Measurements from ENCODE around the gene NRP1. TPM values are rescaled to one million over a fixed set of nuclear protein-coding genes. Genes with fewer than 3 reads are reported as not detected.

The NRP1 gene
- total RNA-seq, 1 experiment from 2014 or later, result 2.1 TPM

DNA sequence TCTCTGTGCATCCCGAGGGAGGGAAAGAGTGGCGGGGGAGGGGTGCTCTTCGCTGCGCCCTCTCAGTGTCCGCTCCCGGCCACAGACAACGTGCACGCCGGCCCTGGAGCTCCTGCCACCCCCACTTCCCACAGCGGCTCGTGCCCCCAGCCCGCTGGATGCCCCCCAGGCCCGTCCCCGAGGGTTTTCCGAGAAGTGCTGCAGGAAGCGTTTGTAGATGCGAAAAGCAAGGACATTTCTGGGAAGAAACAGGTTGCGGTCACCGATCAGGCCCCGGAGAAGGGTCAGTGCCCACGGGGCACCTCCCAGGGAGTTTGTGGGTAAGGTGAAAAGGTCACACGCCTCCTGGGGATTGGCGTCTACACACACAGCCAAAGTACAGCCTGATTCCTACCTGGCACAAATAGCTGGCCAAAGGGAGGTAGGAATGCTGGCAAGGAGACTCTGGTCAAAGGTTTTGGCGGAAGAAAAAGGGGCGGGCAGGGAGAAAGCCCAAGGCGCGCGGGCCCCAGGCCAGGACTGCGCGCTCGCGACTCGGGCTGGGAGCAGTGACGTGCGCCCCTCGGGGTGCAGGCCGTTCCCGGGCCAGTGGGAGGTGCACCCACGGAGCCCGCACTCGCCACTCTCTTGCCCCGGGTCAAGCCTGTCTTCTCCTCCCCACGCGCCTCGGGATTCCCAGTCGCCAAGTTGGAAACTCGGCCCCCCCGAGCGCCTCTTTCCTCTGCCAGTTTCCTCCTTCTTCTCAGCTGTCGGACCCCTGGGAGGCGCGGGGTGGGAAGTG lies 1.5 kb upstream of the NRP1 start:
- H3K27me3 ChIP-seq (ENCODE audit: control insufficient read depth, insufficient read depth, low read length), result peaks cover 59% of the 10 kb centered on the region

DNA sequence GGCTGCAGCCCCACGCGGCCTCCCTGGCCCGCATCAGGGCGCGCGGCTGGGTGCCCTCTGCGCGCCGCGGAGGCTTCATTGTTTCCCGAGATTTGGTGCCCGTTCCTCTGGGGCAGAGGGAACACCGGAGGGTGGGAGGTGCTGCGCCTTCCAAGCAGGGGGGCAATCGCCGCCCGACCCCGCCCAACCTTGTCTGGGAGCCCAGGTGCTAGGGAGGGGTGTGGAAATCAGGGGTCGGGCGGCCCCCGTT lies 1.0 kb upstream of the NRP1 start:
- Histone ChIP-seq H3K36me3 (replicated peaks; ENCODE audit: control insufficient read depth, insufficient read depth, low read length) (no peaks in the 10 kb centered on the region), H3K4me3 (ENCODE audit: insufficient read depth, low read depth, low read length) (peak overlapping the region; percentile 69), H3K27me3 (ENCODE audit: control insufficient read depth, insufficient read depth, low read length) (peaks cover 59% of the 10 kb centered on the region)
- peak; percentile 77 for DNase-seq

More for the DNA sequence above, 1.5 kb upstream of the NRP1 start:
- no peaks in the 10 kb centered on the region for H3K36me3 ChIP-seq (replicated peaks; ENCODE audit: control insufficient read depth, insufficient read depth, low read length)
- H3K4me3 ChIP-seq (ENCODE audit: insufficient read depth, low read depth, low read length), result peak overlapping the region; percentile 69
- DNase-seq, result peak; percentile 83

DNA sequence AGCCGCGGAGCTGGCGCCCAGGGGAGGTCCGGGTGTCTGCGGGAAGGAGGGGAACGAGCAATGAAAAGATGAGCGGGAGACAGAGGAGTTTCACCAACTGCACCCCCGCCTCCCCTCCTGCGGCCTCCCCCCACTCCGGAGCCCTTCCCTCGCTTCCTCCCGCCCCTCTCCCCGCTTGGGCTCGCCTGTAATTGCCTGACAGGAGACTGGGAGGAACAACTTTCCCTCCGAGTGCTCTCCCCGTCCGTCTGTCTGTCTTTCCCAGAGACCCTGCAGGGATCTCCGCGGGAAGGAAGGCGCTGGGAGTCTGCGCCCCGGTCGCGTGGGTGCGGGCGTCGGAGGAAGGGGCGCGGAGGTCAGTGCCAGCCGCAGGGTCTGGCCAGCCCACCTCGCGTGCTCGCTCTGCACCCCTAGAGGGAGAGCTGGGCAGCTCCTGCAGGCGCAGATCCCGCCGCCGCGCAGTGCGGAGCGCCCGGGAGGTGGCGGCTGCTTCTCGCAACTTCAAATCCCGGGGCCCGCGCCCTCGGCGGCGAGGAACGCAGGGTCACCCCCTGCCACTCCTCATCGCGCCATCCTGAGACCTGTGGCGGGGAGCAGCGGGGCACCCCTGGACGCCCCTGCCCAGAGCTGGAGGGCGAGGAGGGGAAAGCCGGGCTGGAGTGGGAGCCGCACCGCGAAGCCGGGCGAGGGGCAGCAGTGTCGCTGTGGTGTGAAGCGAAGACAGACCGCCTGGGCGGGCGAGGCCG lies 511 bp upstream of the NRP1 start:
- peak overlapping the region; percentile 69 for H3K4me3 ChIP-seq (ENCODE audit: insufficient read depth, low read depth, low read length)
- DNase-seq, result peak; percentile 86
- H3K36me3 ChIP-seq (replicated peaks; ENCODE audit: control insufficient read depth, insufficient read depth, low read length), result no peaks in the 10 kb centered on the region
- H3K27me3 ChIP-seq (ENCODE audit: control insufficient read depth, insufficient read depth, low read length), result peaks cover 59% of the 10 kb centered on the region

DNA sequence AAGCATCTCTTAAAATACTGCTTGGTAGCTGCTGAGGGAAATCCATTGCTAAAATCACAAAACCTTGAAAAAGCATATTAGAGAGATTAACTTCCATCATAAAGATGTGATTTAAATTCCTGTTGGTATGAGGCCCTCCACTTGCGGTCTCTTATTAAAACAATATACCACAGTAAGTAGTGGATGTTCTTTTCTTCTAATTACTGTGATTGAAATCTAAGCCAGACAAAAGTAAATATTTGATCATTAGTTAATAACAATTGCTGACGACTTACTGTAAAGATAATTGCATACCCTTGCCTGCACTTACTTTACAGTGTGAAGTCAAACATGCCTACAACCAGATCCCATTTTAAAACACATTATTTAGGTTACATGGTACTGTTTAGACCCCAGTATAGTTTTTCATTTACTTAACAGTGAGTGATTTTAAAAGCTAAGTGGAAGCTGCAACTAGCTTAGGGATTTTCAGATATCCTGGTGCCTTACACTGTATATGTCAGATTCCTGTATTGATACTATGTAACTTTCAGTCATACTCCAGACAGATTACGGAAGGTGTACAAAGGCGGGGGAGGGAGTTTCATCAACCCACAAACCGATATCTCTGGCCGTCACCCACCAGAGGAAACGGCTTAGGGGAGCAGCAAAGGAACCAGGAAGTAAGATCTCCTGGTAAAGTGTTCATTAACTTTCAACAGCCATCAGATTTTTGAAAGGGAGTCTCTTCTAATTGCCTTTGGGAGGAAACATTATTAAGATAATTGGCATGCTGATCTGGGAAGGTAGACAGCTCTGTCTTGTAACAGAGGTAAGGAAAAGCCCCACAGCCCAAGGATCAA lies 986 bp downstream of the NRP1 start:
- no peaks in the 10 kb centered on the region for H3K36me3 ChIP-seq (replicated peaks; ENCODE audit: control insufficient read depth, insufficient read depth, low read length)
- H3K27me3 ChIP-seq (ENCODE audit: control insufficient read depth, insufficient read depth, low read length), result peaks cover 59% of the 10 kb centered on the region
- peak overlapping the region; percentile 69 for H3K4me3 ChIP-seq (ENCODE audit: insufficient read depth, low read depth, low read length)
- DNase-seq, result no peak

DNA sequence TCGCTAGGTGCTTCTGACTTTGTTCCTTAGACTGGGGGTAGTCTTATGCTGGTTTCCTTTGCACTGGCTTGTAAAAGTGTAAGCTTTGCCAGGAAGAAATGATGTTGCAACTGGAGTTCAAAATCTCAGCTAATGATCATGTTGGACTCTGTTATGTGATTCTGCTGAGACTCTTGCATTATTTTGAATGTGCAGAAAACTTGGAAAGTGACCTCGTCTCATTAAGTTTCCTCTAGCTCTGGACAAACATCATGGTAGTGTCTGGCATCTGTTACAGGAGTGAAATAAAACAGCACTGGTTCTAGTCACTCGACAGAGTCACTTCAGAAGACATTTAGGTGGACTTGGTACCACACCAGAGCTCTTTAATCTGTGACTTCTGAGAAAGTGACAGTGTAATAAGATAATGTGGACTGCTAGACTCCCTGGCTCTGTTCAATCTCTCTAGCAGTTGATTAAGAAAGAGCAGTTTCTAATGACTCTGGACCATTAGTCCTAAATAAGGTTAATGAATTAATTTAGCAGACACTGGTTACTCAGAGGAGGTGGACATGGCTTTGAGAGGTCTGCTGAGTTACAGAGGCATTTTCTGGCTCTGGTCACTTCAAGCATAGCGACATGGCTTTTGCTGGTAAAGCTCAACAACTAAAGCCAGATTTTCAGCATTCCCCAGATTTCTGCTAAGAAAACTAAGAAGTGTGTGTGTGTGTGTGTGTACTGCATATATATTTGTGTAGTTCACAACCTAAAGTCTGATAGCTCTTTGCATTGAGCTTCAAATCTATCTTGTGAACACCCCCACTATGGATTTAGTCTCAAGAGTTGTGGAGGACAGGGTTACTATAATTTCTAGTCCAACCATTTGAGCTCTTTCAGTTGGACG lies 2.0 kb downstream of the NRP1 start:
- H3K36me3 ChIP-seq (replicated peaks; ENCODE audit: control insufficient read depth, insufficient read depth, low read length), result no peaks in the 10 kb centered on the region
- no peak overlapping the region; the same call in 1 of the 2 replicates for H3K4me3 ChIP-seq (ENCODE audit: insufficient read depth, low read depth, low read length)
- DNase-seq, result no peak
- H3K27me3 ChIP-seq (ENCODE audit: control insufficient read depth, insufficient read depth, low read length), result peaks cover 51% of the 10 kb centered on the region

DNA sequence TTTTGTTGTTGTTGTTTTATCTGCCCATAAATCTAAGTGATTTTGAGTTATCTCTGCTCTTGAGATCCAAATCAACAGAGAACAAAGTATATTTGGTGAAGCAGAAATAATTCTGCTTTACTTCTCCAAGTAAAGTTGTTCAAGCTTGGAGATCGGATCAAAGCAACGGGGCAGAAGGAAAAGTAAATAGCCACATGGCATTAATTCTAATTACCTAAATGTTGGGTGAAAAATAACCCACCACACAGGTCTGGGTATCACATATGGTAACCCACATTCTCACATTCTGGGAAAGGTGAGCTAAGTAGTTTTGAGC lies 3.1 kb downstream of the NRP1 start:
- H3K36me3 ChIP-seq (replicated peaks; ENCODE audit: control insufficient read depth, insufficient read depth, low read length), result no peaks in the 10 kb centered on the region
- peaks cover 41% of the 10 kb centered on the region for H3K27me3 ChIP-seq (ENCODE audit: control insufficient read depth, insufficient read depth, low read length)
- no peak for DNase-seq
- H3K4me3 ChIP-seq (ENCODE audit: insufficient read depth, low read depth, low read length), result no peak overlapping the region

DNA sequence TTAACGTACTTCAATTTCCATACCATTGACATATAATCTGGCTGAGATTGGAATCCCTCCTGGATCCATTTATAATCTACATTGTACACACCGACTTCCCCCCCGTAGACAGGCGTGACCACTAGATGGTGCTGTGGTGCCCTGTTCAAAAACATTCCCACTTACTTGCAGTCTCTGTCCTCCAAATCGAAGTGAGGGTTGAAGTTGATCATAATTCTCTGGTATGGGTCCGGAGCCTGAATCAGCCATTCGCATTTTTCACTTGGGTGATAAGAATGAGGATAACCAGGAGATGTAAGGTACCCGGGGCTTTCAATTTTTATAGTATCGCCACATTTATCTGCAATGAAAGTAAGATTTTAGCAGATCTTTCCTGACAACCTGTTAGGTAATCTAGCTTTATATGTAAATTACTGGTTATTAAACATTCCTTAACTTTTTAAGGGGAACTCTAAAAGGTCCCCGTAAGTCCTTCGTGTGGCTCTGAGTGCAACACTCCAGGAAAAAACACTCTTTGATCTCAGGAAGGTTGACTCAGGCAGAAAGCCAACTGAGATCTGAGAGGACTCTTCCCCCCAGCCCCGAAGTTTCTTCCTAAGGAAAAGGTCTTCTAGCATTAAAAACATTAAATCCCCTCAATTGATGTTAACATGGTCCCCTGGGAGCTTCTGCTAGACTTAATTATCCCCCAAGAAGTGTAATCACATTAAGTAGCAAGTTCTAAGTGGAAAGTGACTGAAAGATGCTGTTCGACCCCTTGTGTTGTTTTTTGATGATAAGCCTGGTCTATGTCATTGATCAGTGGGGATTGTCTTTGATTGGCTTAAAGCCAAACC lies 3.7 kb downstream of the NRP1 start:
- Histone ChIP-seq H3K4me3 (ENCODE audit: insufficient read depth, low read depth, low read length) (no peak overlapping the region), H3K36me3 (replicated peaks; ENCODE audit: control insufficient read depth, insufficient read depth, low read length) (no peaks in the 10 kb centered on the region), H3K27me3 (ENCODE audit: control insufficient read depth, insufficient read depth, low read length) (peaks cover 35% of the 10 kb centered on the region)
- DNase-seq, result peak; percentile 72

DNA sequence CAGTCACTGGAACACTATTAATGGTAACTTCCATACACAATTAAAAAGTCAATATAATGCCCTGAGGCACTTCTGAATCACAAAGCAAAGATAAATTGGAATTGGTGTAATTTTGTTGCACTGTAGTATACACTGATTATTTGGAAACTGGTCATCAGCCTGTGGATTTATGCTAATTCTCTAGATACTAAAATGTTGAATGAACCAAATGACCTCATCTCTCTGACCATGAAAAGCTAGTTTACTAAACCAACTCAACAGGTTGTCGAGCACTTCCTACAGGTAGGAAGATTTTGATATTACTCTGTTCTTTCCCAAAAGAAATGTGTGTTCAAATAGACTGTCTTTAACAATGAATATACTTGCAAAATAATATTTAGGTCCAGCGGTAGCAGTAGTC lies 5.3 kb downstream of the NRP1 start:
- no peak for DNase-seq
- H3K27me3 ChIP-seq (ENCODE audit: control insufficient read depth, insufficient read depth, low read length), result peaks cover 21% of the 10 kb centered on the region
- H3K36me3 ChIP-seq (replicated peaks; ENCODE audit: control insufficient read depth, insufficient read depth, low read length), result no peaks in the 10 kb centered on the region
- no peak overlapping the region for H3K4me3 ChIP-seq (ENCODE audit: insufficient read depth, low read depth, low read length)

DNA sequence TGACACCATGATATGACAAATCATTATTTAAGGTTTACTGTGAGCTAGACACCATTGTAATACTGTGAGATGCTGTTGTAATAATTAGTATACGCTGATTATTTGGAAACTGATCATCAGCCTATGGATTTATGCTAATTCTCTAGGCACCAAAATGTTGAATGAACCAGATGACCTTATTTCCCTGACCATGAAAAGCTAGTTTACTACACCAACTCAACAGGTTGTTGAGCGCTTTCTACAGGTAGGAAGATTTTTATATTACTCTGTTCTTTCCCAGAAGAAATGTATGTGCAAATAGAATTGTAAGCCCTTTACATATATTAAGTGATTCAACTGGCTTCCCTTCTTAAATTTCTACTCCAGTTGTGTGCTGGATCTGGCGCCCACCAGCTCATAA lies 6.2 kb downstream of the NRP1 start:
- Histone ChIP-seq H3K4me3 (ENCODE audit: insufficient read depth, low read depth, low read length) (no peak overlapping the region), H3K27me3 (ENCODE audit: control insufficient read depth, insufficient read depth, low read length) (peaks cover 11% of the 10 kb centered on the region), H3K36me3 (replicated peaks; ENCODE audit: control insufficient read depth, insufficient read depth, low read length) (no peaks in the 10 kb centered on the region)
- no peak for DNase-seq

DNA sequence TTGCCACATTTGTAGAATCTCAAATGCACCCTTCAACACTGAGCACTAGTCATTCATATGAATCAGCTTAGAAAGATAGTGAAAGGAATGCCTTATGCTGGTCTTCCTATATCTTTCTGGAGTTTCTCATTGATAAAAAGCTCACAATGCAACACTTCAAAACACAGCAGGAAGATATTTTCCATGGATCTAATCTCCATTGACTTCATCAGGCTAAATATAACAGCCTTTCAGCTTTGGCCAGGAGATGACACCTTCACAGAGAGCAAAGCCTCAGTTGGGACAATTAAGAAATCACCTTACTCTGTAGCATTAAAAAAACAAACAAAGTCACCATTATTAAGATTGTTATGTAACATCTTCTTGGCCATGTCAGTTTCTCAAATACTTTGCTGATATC lies 6.7 kb downstream of the NRP1 start:
- DNase-seq, result no peak
- Histone ChIP-seq H3K27me3 (ENCODE audit: control insufficient read depth, insufficient read depth, low read length) (peaks cover 6% of the 10 kb centered on the region), H3K36me3 (replicated peaks; ENCODE audit: control insufficient read depth, insufficient read depth, low read length) (no peaks in the 10 kb centered on the region), H3K4me3 (ENCODE audit: insufficient read depth, low read depth, low read length) (no peak overlapping the region)

DNA sequence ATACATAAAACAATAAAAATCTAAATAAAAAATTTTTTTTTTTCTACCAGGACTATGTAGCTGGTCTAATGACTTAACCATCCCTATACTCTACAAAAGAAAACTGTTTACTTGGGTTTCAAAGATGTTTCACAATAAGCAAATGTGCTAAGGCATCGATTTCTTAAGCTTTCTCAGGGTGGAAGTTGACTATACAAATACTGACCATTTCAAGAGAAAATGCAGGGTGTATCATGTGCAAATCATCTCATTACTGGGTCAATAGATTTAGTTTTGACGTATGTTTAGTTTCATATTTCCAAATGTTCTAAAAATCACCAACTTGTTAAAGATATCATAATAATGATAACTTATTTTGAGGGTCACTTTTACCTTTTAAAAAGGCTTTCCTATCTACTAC lies 7.5 kb downstream of the NRP1 start:
- DNase-seq, result no peak
- no peak overlapping the region for H3K4me3 ChIP-seq (ENCODE audit: insufficient read depth, low read depth, low read length)
- no peaks in the 10 kb centered on the region for H3K36me3 ChIP-seq (replicated peaks; ENCODE audit: control insufficient read depth, insufficient read depth, low read length)
- H3K27me3 ChIP-seq (ENCODE audit: control insufficient read depth, insufficient read depth, low read length), result no peaks in the 10 kb centered on the region

DNA sequence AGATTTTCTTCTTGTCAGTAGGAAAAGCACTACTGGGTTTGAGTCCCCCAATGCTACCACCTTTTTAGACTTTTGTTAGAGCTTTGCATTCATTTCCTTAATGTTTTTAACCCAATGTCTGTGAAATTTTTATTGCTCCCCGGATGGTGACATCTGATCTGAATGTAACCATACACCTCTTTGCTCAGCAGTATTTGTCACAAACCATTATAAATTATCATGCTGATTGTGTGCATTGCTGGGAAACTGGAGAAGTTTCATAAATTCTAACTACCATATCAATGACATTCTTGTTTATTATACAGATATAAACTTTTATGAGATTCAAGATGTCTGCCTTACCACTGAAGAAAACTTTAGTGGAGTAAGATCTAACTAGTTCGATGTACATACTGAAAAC lies 8.5 kb downstream of the NRP1 start:
- Histone ChIP-seq H3K36me3 (replicated peaks; ENCODE audit: control insufficient read depth, insufficient read depth, low read length) (no peaks in the 10 kb centered on the region), H3K27me3 (ENCODE audit: control insufficient read depth, insufficient read depth, low read length) (no peaks in the 10 kb centered on the region), H3K4me3 (ENCODE audit: insufficient read depth, low read depth, low read length) (no peak overlapping the region)
- no peak for DNase-seq

DNA sequence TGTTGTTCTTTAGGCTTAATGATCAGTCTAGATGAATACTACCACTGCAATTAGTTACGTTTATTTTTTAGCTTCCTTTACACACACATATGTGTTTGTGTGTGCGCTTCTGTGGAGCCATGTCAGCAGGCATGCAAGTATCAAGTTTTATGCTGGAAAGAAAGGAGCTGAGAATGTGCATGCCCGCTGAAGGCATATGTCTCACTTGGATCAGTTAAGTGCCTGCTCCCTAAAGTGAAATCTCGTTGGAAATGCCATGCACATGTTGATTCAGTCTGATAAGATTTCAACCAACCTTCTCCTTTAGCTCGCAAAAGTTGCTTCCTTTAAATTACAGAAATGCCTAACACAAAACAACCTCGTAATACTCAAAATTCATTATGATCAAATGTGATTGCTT lies 10.7 kb downstream of the NRP1 start:
- Histone ChIP-seq H3K27me3 (ENCODE audit: control insufficient read depth, insufficient read depth, low read length) (no peaks in the 10 kb centered on the region), H3K36me3 (replicated peaks; ENCODE audit: control insufficient read depth, insufficient read depth, low read length) (no peaks in the 10 kb centered on the region), H3K4me3 (ENCODE audit: insufficient read depth, low read depth, low read length) (no peak overlapping the region)
- DNase-seq, result no peak
